Pulmonary artery endothelial cell (primary cell): ENCODE measurements around the gene MEGF11. TPM values are rescaled to one million over a fixed set of nuclear protein-coding genes. Genes with fewer than 3 reads are reported as not detected.

Experiments used
- DNase-seq: peaks from one replicate; pipeline ENCODE4 v3.0.0-alpha.2; 2011; ENCODE audit warnings: low read depth, low spot score
- total RNA-seq: library from RNA; depleted of rRNA; stranded (reverse); fragments of >200 nt; gene quantifications from 2 replicates; pipeline ENCODE4 v1.2.3, GENCODE V29; 2014

The MEGF11 gene
- total RNA-seq, 1 donor from 2014 or later: under 0.01 TPM

DNA sequence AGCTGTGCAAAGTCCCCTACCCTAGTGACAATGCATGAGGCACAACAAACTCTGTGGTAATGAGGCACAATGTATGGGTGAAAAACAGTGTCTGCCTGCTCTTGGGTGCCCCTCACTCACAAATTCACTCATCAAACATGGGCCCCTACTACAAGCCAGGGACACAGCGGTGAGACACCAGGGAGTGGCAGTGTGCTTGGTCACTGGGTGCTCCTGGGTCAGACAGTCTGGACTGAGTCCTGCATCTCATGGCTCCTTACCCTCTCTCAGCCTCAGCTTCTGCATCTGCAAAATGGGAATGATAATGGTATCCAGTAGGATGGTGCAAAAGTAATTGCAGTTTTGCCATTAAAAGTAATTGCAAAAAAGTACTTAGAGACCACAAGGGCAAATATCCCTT is 184.7 kb downstream of the MEGF11 start:
- DNase-seq: no peak

- no peak for DNase-seq
These were observed 185.9 kb downstream of the MEGF11 start for GRCh38 chr15:66067687-66068086.

GRCh38 chr15:66066481-66066880 is 187.1 kb downstream of the MEGF11 start:
- DNase-seq: no peak

DNA sequence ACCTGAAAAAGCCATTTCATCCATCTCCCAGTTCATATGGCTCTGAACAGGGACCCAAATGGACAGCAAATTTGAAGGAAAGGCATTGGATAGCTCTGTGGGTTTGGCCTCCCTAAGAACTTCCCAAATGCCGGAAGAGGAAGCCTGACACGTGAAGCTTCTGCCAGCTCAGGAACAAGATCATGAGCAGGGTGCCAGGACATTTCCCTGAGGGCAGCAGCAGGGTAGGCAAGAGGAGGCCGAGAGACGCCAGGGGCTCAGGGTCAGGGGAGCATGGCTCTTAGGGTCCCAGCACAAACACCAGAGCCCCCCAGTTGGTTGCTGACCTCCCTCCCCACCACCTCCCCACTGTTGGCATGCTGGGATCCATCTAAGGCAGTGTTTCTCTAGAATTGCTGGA is 187.5 kb downstream of the MEGF11 start:
- no peak for DNase-seq

- DNase-seq: no peak
These were observed 188.2 kb downstream of the MEGF11 start for GRCh38 chr15:66065325-66065724.

- DNase-seq: no peak
These were observed 190.4 kb downstream of the MEGF11 start for GRCh38 chr15:66063147-66063546.

DNA sequence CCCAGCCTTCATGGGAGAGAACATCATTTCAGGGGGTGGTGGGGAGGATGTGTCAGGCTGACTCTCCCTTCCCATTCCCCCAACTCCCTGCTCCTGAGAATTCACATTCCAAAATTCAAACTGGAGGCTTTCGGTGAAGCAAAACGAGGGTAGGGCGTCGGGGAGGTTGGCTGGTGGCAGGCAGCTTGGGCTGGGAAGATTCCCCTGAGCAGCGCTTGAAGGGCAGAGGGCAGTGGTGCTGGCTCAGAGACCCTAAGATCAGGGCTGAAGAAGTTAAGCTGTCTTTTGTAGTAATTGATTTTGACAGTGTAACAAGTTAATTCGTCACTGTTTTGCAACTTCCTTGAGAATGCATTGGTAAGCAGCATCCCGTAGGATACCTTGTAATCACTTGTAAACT is 196.5 kb downstream of the MEGF11 start:
- DNase-seq: no peak

DNA sequence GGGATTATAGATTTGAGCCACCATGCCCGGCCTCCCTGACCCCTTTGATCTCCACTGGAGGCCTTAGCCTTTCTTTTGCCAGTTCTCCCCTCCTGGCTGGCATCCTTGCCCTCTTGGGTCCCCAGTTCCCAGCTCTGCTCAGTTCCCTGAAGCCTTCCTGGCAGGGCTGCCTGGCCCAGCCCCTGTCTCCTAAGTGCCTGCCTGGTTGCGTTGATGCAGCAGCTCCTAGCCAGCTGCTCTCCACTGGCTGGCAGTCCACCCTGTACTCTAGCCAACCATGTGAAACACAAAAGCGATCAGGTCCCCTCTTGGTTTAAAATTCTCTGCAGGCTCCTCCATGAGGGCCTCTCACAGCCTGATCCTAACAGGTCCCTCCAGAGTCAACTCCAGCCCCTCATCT is 199.6 kb downstream of the MEGF11 start:
- no peak for DNase-seq

DNA sequence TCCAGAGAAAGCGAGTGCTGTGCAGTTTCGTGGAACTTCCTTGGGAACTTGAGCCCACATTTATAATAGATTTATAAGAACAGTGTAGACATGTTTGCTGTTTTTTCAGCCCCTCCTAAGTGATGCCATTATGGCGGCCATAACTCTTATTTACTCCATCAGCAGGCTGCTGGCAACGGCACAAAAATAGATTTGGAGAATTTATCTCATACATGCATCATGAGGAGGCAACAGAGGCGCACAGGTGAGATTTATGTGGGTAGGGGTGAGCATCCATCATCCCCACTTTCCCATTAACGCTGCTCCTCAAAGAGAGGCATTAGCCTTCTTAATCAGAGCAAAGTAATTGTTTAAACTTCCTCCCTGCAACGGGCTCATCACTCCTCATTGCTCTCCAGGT is 201.7 kb downstream of the MEGF11 start:
- no peak for DNase-seq

GRCh38 chr15:66050264-66050663 is 203.3 kb downstream of the MEGF11 start:
- no peak for DNase-seq

GRCh38 chr15:66049353-66049752 is 204.2 kb downstream of the MEGF11 start:
- no peak for DNase-seq

DNA sequence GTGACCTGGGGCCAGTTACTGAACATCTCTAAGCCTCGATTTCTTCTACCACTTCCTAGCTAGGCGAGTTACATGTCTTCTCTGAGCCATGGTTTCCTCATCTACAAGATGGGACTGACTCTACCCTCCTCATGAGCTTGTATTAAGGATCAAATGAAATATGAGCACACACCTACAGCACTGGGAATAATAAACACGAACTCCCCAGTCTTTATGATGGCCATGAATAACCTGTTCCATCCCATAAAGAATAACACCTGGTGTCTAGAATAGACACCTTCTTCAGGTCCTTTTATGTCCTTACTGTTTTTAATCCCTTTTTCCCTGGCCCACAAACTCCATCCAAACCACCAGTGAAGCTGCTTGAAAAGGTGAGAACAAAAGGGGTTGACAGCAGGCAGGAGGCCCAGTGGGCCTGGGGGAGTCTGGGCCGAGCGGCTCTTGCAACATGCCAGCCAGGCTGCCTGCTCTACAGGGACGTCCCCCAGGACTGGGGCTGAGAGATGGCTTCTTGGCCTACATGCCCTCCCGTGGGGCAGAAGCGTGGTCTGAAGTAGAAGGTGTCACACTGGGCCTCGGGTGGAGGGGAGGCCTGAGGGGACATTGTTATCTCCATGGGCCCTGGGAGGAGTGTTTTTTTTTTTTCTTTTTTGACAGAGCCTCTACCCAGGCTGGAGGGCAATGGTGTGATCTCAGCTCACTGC is 206.1 kb downstream of the MEGF11 start:
- no peak for DNase-seq

DNA sequence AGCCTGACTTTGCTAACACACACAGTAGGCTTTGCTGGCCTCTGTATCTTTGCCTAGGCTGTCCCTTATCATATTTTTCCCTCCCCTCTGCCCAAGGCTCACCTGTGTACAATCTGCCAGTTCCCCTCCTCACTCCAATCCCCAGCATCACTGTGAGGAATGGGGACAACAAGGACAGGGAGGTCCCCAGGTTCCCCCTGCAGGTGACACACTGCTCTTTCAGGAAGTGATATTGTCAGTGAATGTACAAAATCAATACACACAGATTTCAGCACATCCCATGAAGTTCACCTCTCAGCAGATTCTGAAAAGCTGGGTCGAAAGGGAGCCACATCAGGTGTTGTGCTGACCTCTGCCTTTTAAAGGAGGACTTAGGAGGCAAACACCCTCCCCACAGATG is 206.8 kb downstream of the MEGF11 start:
- no peak for DNase-seq

- DNase-seq: no peak
These were observed 207.2 kb downstream of the MEGF11 start for GRCh38 chr15:66046326-66046725.

DNA sequence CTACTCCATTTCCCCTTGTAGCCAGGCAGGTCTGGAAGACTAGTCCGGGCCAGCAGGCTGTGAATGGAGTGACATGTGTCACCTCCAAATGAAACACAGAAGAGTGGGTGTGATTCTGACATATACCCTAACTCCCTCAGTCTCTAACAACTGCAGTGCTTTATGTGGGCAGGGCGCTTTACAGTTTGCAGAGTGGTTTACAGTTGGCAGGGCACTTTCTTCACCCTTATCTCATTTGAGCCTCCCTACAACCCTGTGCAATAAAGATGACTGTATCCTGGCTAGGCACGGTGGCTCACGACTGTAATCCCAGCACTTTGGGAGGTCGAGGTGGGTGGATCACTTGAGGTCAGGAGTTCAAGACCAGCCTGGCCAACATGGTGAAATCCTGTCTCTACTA is 208.0 kb downstream of the MEGF11 start:
- DNase-seq: no peak

GRCh38 chr15:66044837-66045236 is 208.7 kb downstream of the MEGF11 start:
- DNase-seq: no peak

DNA sequence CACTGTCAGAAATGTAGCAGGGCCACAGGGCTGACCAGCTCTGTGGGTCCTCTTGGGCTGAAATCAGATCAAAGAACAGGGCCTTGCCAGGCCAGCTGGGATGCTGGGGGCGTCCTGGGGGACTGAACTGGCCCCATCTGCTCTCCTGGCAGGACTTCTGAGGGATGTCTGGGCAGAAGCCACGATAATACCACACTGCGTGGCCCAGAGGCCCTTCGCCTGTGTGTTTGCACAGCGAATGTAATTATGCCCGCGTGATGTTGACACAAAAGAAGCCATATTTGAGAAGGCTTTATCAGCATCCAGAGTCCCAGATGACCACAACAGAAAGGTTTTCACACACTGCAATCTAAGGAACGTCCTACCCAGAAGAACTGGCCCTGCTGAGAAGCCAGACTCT is 210.3 kb downstream of the MEGF11 start:
- DNase-seq: no peak

GRCh38 chr15:66042624-66043023 is 210.9 kb downstream of the MEGF11 start:
- DNase-seq: no peak

GRCh38 chr15:66041276-66041675 is 212.3 kb downstream of the MEGF11 start:
- DNase-seq: no peak

DNA sequence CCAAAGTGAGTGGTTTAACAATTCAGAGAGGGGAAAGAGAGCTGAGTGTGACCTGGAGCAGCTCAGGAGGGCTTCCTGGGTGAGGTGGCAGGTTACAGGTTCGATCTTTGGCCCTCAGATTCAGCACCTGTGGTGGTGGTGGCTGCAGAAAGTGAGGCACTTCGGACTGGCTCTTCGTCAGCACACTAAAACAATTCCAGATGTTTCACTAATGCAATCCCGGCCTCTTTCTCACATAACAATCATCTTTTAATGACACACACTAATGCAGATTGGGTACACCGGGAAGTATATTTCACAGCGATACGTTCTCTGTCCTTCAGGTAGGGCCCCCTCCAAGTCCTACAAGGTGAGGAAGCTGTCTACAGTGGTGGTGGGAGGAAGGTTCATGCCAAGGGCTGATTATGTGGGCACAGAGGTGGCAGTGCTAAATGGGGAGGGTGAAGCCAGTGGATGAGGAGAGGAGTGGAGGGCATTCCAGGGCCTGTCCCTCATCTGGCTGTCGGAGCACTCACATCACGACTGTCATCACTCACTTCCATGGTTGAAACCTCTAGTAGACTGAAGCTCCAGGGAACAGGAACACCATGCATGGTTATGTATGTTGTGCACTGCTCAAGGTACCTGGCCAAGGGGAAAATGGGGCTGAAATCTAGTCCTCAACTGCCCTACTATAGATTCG is 213.2 kb downstream of the MEGF11 start:
- DNase-seq: no peak

DNA sequence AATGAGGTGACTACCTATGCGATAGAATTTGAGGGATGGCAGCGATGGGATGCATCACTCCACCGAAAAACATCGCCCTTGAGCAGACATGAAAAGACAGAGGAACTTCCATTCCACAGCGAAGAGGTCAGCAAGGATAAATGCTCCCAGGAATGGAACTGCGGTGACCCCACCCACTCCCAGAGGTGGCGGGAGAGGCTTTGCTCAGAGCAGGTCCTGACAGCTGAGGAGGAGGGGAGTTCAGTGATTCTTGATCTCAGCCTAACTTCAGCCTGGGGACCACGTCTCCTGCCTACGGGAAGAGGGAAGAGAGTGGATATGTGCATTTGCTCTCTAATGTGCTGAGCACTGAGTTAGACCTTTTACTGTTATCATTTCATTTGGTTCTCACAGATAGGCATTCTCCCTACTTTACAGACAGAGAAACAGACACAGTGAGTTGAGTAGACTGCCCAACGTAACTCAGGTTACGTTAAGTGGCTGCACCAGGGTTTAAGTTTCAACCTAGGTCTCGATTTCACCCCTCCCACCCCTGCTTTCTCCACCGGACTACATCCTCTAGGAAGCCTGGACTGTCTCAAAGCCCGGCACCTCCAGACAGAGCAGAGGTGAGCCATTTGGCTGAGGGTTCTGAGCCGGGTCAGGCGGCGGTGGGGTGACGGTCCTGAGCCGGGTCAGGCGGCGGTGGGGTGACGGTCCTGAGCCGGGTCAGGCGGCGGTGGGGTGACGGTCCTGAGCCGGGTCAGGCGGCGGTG is 214.3 kb downstream of the MEGF11 start:
- no peak for DNase-seq

GRCh38 chr15:66038387-66039116 is 215.0 kb downstream of the MEGF11 start:
- no peak for DNase-seq
